ENCODE data around the gene PCYT1A.

Gene PCYT1A

GRCh38 chr3:196235452-196236122 lies 51.9 kb downstream of the PCYT1A start:
- Histone ChIP-seq H3K79me2 (ENCODE audit: insufficient read depth, low read length) (no peaks in the 10 kb centered on the region), H3K27ac (ENCODE audit: low read length) (no peak overlapping the region), H3K4me2 (ENCODE audit: insufficient read depth, low read length) (no peak overlapping the region), H3K9me3 (ENCODE audit: insufficient read depth, low read length, severe bottlenecking) (no peaks in the 10 kb centered on the region), H3K27me3 (ENCODE audit: insufficient read depth, low read length, poor library complexity) (no peaks in the 10 kb centered on the region), H4K20me1 (ENCODE audit: insufficient read depth, low read length) (no peaks in the 10 kb centered on the region), H3K9ac (ENCODE audit: low read depth, low read length) (no peak overlapping the region), H3K4me3 (ENCODE audit: low read depth in 1 of 2, low read length in 2 of 2) (no peak overlapping the region), H3K36me3 (ENCODE audit: insufficient read depth, low read length) (peaks cover 23% of the 10 kb centered on the region; the same call in 1 of the 2 replicates), H2AFZ (ENCODE audit: low read depth, low read length) (no peak overlapping the region), H3K4me1 (ENCODE audit: insufficient read depth, low read length) (peaks cover 15% of the 10 kb centered on the region)
- TF ChIP-seq CTCF (IDR thresholded peaks at IDR 0.05; ENCODE audit: borderline replicate concordance, extremely low read depth, low read length, poor library complexity, severe bottlenecking), result no peak
- TF ChIP-seq EZH2 (IDR thresholded peaks at IDR 0.05; ENCODE audit: borderline replicate concordance, low read depth, low read length, severe bottlenecking), result no peak
- ATAC-seq (ENCODE audit: insufficient read depth, low read depth) (no peak), DNase-seq (no peak)

- TF ChIP-seq CTCF (IDR thresholded peaks at IDR 0.05; ENCODE audit: borderline replicate concordance, extremely low read depth, low read length, poor library complexity, severe bottlenecking) (no peak), EZH2 (IDR thresholded peaks at IDR 0.05; ENCODE audit: borderline replicate concordance, low read depth, low read length, severe bottlenecking) (no peak)
- DNase-seq, result no peak
- Histone ChIP-seq H3K9ac (ENCODE audit: low read depth, low read length) (no peak overlapping the region), H3K27ac (ENCODE audit: low read length) (no peak overlapping the region), H3K4me3 (ENCODE audit: low read depth in 1 of 2, low read length in 2 of 2) (no peak overlapping the region), H3K4me2 (ENCODE audit: insufficient read depth, low read length) (no peak overlapping the region), H3K36me3 (ENCODE audit: insufficient read depth, low read length) (peaks cover 10% of the 10 kb centered on the region; the same call in 1 of the 2 replicates), H3K9me3 (ENCODE audit: insufficient read depth, low read length, severe bottlenecking) (no peaks in the 10 kb centered on the region), H2AFZ (ENCODE audit: low read depth, low read length) (no peak overlapping the region), H4K20me1 (ENCODE audit: insufficient read depth, low read length) (no peaks in the 10 kb centered on the region), H3K27me3 (ENCODE audit: insufficient read depth, low read length, poor library complexity) (no peaks in the 10 kb centered on the region), H3K79me2 (ENCODE audit: insufficient read depth, low read length) (no peaks in the 10 kb centered on the region), H3K4me1 (ENCODE audit: insufficient read depth, low read length) (peaks cover 15% of the 10 kb centered on the region)
- no peak for ATAC-seq (ENCODE audit: insufficient read depth, low read depth)
These were observed 54.7 kb downstream of the PCYT1A start for GRCh38 chr3:196232882-196233251.

GRCh38 chr3:196232154-196232881 lies 55.2 kb downstream of the PCYT1A start:
- no peak for ATAC-seq (ENCODE audit: insufficient read depth, low read depth)
- H3K9me3 ChIP-seq (ENCODE audit: insufficient read depth, low read length, severe bottlenecking), result no peaks in the 10 kb centered on the region
- H4K20me1 ChIP-seq (ENCODE audit: insufficient read depth, low read length), result no peaks in the 10 kb centered on the region
- H2AFZ ChIP-seq (ENCODE audit: low read depth, low read length), result no peak overlapping the region
- no peak for TF ChIP-seq EZH2 (IDR thresholded peaks at IDR 0.05; ENCODE audit: borderline replicate concordance, low read depth, low read length, severe bottlenecking)
- TF ChIP-seq CTCF (IDR thresholded peaks at IDR 0.05; ENCODE audit: borderline replicate concordance, extremely low read depth, low read length, poor library complexity, severe bottlenecking), result no peak
- no peak overlapping the region for H3K27ac ChIP-seq (ENCODE audit: low read length)
- DNase-seq, result no peak
- no peak overlapping the region for H3K9ac ChIP-seq (ENCODE audit: low read depth, low read length)
- H3K79me2 ChIP-seq (ENCODE audit: insufficient read depth, low read length), result no peaks in the 10 kb centered on the region
- H3K36me3 ChIP-seq (ENCODE audit: insufficient read depth, low read length), result peaks cover 5% of the 10 kb centered on the region; the same call in 1 of the 2 replicates
- no peaks in the 10 kb centered on the region for H3K27me3 ChIP-seq (ENCODE audit: insufficient read depth, low read length, poor library complexity)
- no peak overlapping the region for H3K4me3 ChIP-seq (ENCODE audit: low read depth in 1 of 2, low read length in 2 of 2)
- peaks cover 12% of the 10 kb centered on the region for H3K4me1 ChIP-seq (ENCODE audit: insufficient read depth, low read length)
- H3K4me2 ChIP-seq (ENCODE audit: insufficient read depth, low read length), result no peak overlapping the region

Data from DND-41 (cell line).